Occipital lobe (tissue), 2 donors: ENCODE data around the gene RNF112. TPM values are rescaled to one million over a fixed set of nuclear protein-coding genes. Genes with fewer than 3 reads are reported as not detected.
A peak's percentile ranks its signal among the peaks of the same experiment; 100 is the strongest.

Experiments used
- DNase-seq: peaks from one replicate; lab custom pipeline; 2025; lab: John Stamatoyannopoulos, UW
- total RNA-seq: library from RNA; depleted of rRNA; stranded (reverse); fragments of >200 nt; gene quantifications from one replicate; pipeline ENCODE4 v1.2.3, GENCODE V29; 2014

The RNF112 gene
- total RNA-seq, 1 donor from 2014 or later: 31.4 TPM

DNA sequence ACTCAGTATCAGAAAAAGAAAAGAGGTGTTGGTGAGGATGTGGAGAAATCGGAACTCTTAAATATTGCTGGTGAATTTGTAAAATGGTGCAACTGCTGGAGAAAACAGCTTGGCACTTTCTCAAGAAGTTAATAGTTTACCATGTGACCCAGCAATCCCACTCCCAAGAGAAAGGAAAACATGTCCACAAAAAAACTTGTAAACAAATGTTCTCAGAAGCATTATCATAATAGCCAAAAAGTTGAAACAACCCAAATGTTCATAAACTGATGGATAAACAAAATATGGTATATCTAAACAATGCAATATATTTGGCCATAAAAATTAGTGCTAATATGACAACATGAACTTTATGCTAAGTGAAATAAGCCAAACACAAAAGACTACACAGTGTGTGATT, 35.3 kb upstream of the RNF112 start:
- DNase-seq: no peak

- DNase-seq: no peak
Measured at GRCh38 chr17:19376811-19377210, 34.2 kb upstream of the RNF112 start.

DNA sequence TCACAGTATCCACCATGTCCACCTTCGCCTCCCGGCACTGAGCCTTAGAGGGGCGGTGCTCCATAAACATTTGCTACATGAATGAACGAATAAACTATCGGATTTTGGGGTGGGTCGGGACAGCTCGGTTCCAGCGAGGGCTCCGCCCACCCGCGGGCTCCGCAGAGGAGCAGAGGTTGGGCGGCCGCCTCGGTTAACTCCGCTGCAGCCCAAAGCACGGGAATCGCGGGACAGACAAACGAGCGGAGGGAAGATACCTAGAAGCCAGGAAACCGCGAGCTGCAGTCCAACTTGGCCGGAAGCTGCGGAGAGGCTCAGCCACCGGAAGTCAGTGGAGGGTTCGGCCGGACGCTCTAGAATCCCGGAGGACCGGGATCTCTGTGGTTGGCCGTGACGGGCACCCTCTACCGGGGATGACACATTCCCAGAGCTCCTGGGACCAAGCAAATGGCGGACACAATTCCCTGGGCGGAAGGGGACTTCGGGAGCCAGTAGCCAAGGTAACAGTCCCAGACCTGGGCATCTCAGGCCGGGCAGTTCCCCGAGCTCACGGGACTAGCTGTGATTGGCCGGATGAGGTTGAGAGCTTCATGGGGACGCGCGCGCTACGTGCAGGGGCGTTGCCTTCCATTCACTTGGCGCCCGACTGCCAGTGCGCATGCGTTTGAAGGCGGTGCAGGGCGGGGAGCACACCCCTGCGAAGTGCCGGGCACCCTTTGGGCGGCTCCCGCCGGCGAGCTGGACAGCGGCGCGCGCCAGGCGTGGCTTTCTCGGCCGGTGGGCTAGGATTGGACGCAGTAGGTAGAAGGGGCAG, 33.2 kb upstream of the RNF112 start:
- peak; percentile 99 for DNase-seq

DNA sequence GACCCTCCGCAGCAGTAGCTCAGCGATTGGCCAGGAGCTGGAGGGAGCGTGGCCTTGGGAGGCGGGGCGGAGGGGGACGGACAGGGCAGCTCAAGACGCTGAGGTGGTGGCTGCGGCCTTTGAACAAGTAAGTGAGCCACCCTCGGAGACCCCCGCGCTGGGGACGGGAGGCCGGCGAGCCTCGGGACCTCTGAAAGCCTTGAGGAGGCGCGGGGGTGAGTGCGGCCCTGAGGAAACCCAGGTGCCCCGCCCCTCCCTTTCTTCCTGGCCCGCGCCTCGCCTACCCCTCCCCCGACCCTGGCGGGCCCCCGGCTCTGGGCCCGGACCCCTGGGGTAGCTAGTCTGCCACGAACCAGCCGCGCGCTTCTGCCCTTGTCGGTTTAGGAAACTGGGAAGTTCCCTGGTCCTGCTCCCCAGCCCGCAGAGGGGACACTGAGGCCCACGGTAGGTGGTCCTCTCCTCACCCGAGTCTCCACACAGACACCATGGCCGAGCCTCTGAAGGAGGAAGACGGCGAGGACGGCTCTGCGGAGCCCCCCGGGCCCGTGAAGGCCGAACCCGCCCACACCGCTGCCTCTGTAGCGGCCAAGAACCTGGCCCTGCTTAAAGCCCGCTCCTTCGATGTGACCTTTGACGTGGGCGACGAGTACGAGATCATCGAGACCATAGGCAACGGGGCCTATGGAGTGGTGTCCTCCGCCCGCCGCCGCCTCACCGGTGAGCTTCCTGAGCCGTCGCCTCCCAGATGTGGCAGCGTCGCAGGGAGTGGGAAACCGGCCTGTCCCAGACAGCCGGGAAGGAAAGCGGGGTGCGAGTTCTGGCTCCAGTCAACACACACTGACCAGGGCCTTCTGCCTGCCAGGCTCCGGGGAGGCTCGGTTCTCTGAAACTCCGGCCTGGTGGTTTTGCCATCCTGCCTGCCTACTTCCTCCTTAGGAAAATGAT, 32.3 kb upstream of the RNF112 start, which contains the start of gene MAPK7:
Gene MAPK7 (plus strand): TSS at position 83 of the 945 bp plus-strand sequence. CDS start 403 bp downstream, at position 486.
- DNase-seq: no peak

DNA sequence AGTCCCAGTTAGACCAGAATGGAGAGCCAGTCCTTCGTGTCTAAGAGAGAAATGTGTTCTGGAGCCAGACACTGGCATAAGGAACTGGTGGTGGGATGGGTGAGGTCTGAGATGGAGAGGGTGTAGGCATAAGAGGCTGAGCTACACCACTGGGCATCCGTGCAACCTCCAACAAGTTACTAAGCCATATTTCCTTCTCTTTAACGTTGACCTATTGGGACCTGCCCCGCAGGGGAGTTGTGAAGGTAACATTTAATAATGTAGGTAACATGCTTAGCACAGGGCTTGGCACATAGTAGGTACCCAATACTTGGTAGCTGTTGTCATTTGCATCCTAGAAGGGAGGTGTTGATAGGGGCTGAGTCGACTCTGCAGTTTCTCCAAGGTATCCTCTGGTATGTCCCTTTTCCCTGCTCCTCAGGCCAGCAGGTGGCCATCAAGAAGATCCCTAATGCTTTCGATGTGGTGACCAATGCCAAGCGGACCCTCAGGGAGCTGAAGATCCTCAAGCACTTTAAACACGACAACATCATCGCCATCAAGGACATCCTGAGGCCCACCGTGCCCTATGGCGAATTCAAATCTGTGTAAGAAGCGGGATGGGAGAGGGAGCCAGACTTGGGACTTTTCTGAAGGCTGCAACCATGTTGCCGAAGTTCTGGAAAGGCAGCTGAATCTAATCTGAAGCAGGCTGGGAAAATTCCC, 31.5 kb upstream of the RNF112 start:
- no peak for DNase-seq

DNA sequence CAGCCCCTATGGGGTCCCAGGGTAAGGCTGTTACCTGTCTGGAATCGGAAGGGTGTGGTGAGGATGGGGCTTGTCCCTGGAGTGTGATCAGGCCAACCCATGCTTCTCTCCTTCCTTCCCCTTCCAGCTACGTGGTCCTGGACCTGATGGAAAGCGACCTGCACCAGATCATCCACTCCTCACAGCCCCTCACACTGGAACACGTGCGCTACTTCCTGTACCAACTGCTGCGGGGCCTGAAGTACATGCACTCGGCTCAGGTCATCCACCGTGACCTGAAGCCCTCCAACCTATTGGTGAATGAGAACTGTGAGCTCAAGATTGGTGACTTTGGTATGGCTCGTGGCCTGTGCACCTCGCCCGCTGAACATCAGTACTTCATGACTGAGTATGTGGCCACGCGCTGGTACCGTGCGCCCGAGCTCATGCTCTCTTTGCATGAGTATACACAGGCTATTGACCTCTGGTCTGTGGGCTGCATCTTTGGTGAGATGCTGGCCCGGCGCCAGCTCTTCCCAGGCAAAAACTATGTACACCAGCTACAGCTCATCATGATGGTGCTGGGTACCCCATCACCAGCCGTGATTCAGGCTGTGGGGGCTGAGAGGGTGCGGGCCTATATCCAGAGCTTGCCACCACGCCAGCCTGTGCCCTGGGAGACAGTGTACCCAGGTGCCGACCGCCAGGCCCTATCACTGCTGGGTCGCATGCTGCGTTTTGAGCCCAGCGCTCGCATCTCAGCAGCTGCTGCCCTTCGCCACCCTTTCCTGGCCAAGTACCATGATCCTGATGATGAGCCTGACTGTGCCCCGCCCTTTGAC, 30.3 kb upstream of the RNF112 start:
- no peak for DNase-seq

DNA sequence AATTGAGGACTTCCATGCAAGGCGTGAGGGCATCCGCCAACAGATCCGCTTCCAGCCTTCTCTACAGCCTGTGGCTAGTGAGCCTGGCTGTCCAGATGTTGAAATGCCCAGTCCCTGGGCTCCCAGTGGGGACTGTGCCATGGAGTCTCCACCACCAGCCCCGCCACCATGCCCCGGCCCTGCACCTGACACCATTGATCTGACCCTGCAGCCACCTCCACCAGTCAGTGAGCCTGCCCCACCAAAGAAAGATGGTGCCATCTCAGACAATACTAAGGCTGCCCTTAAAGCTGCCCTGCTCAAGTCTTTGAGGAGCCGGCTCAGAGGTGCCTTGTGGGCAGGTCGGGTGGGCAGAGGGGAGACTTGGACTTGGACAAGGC, 29.7 kb upstream of the RNF112 start:
- no peak for DNase-seq

DNA sequence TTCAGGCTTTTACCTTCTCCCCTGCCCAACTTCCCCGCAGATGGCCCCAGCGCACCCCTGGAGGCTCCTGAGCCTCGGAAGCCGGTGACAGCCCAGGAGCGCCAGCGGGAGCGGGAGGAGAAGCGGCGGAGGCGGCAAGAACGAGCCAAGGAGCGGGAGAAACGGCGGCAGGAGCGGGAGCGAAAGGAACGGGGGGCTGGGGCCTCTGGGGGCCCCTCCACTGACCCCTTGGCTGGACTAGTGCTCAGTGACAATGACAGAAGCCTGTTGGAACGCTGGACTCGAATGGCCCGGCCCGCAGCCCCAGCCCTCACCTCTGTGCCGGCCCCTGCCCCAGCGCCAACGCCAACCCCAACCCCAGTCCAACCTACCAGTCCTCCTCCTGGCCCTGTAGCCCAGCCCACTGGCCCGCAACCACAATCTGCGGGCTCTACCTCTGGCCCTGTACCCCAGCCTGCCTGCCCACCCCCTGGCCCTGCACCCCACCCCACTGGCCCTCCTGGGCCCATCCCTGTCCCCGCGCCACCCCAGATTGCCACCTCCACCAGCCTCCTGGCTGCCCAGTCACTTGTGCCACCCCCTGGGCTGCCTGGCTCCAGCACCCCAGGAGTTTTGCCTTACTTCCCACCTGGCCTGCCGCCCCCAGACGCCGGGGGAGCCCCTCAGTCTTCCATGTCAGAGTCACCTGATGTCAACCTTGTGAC, 29.1 kb upstream of the RNF112 start:
- no peak for DNase-seq

DNA sequence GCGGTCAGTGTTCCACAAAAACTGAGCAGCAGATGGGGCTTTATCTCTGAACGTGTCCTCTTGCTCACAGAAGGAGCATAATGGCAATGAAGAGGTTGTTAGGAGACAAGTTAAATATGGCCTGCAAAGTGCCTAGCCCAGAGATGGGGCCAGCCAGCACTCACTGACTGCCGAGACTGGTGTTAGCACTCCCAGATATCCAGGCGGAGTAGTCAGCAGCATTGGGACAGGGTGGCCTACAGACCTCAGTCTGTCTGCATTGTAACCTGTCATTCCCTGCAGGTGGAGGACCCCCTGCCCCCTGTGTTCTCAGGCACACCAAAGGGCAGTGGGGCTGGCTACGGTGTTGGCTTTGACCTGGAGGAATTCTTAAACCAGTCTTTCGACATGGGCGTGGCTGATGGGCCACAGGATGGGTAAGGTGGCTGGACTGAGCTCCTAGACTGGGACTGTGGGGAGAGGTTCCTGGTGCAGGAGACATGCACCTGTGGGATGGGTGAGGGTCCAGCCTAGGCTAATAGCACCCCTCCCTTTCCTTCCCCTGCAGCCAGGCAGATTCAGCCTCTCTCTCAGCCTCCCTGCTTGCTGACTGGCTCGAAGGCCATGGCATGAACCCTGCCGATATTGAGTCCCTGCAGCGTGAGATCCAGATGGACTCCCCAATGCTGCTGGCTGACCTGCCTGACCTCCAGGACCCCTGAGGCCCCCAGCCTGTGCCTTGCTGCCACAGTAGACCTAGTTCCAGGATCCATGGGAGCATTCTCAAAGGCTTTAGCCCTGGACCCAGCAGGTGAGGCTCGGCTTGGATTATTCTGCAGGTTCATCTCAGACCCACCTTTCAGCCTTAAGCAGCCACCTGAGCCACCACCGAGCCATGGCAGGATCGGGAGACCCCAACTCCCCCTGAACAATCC, 28.2 kb upstream of the RNF112 start:
- DNase-seq: no peak

DNA sequence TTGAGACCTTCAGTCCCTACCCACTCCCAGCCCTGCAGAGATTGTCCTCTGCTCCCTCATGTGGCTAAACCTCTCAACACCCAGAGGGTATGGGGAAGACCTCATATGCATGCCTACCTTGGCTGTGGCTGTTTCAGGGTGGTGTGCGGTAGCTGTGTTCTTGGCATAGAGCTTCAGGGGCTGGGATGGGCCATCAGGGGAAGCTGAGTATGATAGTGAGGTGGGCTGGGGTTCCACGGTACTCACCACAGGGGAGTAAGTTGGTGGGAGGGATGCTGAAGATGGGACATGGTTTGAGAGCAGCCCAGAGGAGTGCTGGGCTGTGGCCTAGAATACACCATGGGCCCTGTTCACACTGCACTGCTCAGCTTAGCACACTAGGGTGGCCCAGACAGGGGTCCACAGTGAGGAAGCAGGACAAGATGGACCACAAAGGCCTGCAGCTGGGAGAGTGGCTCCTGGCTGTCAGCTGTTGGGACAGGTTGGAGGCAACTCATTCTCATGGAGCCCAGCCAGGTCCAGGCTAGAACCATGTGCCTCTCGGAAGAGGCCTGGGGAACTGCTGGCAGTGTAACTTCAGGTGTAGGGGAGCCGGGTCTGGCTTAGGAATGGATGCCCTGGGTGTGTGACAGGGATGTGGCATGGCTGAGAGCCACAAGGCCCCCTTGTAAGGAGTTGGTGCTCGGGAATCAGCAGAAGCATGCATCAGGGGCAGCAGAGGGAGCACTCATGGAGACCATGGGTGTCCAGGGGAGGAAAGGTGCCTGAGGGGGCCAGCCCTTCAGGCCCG, 27.2 kb upstream of the RNF112 start:
- DNase-seq: no peak

DNA sequence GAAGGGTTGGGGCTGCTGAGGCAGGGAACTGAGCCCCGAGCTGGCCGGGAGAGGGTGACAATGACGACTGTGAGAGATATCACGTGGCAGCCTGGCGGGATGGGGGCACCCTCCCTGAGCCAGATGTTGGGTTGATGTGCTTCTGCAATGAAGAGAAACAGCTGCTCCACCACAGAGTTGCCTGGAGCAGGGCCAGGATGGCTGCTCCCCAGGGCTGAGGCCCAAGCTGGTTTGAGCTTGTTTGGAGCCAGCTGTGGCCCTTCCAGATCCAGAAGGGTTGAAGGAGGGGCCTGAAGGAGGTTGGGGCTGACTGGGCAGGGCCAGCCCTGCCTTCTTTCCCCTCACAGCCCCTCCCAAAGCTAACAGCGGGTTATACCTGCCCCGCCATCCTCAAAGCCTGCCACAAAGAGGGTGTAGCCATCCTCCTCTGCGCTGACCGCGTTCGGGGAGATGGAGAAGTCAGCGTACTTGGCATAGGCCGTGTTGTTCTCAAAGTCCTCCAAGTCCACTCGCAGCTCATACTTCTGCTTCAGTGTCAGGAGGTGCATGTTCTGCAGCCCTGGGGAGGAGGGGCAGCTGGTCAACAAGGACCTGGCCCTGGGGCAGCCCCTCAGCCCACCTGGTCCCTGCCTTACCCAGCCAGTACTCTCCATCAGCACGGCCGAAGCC, 26.2 kb upstream of the RNF112 start:
- peak; percentile 80 for DNase-seq

- no peak for DNase-seq
Measured at GRCh38 chr17:19385521-19385983, 25.5 kb upstream of the RNF112 start.

DNA sequence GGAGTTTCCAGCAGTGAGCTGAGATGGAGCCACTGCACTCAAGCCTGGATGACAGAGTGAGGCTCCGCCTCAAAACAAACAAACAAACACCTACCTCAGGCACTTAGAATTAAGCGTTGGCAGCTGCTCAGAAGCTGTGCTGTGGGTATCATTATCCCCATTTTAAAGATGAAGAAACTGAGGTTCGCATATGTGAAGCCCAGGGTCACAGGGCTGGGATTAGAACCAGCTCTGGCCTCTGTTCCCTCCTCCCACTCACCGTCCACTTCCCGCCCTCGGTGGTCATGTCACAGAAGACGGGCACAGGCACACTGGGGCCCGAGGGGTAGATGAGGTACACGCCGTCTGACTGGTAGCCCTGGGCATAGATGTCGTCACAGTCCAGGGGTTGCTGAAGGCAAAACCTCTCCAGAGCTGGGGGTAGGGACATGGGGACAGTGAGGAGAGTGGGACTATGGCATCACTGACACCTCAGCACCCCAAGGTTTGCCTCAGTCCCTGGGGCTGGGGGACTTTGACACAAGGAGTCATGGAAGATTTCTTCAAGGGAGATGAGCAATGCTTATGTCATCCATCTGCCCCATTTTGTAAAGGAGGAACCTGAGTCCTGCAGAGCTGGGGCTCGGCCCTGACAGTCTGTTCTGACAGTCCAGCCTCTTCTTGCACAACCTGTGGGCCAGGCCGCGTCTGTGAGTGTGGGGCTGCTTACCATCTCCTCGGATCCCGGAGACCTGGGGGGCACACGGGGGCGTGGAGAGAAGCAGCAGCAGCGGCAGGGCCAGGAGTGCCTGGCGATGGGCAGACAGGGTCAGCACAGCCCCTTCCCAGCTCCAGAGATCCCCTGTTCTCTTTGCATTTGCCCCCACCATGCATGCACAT, 24.7 kb upstream of the RNF112 start:
- no peak for DNase-seq

DNA sequence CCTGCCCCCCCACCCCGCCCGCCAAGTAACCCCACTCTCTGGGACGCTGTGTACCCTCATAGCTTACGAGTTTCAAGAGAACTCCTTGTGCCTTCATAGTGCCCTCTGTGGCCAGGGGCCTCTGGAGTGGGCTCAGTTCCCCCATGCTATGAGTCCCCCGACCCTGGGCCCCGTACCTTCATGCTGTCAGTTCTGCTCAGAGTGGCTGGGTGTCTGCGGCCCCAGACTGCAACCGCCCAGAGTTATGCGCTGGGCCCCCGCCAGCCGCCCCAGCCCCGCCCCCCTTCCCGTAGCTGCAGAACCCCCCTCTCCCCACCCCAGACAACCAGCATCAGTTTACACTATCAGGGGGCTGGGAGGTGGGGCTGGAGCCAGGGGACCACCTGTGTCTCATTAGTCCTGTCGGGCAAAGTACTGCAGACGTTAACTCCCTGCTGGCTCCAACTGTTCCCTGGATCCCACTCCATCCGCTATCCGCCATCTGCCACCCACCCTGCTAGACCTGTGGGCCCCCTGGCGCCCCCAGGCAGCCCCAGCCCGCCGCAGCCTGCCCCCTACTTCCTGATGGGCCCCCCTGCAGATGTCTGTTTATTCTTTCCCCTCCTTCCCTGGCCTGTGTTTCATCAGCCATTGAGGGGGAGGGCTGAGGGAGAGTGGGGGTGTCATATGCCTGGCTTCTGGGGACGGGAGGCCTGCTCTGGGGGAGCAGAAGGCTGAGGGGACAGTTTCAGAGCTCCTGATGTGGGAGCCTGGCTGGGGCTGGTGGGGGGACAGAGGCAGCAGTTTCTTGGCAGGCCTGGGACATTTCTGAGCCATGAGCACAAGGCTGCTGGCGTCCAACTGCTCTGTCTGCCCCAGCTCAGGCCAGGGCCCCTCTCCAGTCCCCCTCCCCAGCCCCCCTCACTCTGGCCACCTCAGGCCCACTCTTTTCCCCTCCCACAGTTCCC, 23.8 kb upstream of the RNF112 start, which contains the start of gene MFAP4:
Gene MFAP4 (minus strand): TSS at position 217 of the 947 bp plus-strand sequence. CDS start 35 bp downstream, at position 182.
- DNase-seq: no peak

- DNase-seq: no peak
Measured at GRCh38 chr17:19387921-19388521, 23.0 kb upstream of the RNF112 start.
